Body of pancreas (tissue), 4 donors: Measurements from ENCODE around the gene PGS1.

Experiments used
- CTCF ChIP-seq, 7 experiments: fragments of 450-650 bp in 4 of 7; fragments of 200-600 bp in 3 of 7; sonication (generic) in 3 of 7; IDR thresholded peaks; one replicate each; pipeline ENCODE4 v1.5.1; 2016 to 2019; ENCODE audit warnings: antibody characterized with exemption in 7 of 7
- POLR2A ChIP-seq, 3 donors: fragments of 450-650 bp; IDR thresholded peaks; one replicate each; pipeline ENCODE4 v1.6.1; 2016; ENCODE audit warnings: antibody characterized with exemption in 3 of 3, mild to moderate bottlenecking in 2 of 3

GRCh38 chr17:78426293-78426879, 47.9 kb downstream of the PGS1 start:
- no peak for TF ChIP-seq CTCF (IDR thresholded peaks at IDR 0.05)
- no peak for TF ChIP-seq POLR2A (IDR thresholded peaks at IDR 0.05)
